GM21723 (cell line): ENCODE results near the gene GATAD2A.
"Not testable (repeated sequence)": the region's sequence is repeated elsewhere in the genome, so short reads cannot be mapped to it uniquely, and the experiment has no call there.

Experiments used
- ATAC-seq: cut with Tn5 transposase; IDR thresholded peaks from one replicate; pipeline ENCODE4 v1.9.1; 2021; ENCODE audit warnings: mild to moderate bottlenecking, moderate library complexity; ENCODE audit not compliant: unreplicated experiment

Gene GATAD2A, protein sequence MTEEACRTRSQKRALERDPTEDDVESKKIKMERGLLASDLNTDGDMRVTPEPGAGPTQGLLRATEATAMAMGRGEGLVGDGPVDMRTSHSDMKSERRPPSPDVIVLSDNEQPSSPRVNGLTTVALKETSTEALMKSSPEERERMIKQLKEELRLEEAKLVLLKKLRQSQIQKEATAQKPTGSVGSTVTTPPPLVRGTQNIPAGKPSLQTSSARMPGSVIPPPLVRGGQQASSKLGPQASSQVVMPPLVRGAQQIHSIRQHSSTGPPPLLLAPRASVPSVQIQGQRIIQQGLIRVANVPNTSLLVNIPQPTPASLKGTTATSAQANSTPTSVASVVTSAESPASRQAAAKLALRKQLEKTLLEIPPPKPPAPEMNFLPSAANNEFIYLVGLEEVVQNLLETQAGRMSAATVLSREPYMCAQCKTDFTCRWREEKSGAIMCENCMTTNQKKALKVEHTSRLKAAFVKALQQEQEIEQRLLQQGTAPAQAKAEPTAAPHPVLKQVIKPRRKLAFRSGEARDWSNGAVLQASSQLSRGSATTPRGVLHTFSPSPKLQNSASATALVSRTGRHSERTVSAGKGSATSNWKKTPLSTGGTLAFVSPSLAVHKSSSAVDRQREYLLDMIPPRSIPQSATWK

DNA sequence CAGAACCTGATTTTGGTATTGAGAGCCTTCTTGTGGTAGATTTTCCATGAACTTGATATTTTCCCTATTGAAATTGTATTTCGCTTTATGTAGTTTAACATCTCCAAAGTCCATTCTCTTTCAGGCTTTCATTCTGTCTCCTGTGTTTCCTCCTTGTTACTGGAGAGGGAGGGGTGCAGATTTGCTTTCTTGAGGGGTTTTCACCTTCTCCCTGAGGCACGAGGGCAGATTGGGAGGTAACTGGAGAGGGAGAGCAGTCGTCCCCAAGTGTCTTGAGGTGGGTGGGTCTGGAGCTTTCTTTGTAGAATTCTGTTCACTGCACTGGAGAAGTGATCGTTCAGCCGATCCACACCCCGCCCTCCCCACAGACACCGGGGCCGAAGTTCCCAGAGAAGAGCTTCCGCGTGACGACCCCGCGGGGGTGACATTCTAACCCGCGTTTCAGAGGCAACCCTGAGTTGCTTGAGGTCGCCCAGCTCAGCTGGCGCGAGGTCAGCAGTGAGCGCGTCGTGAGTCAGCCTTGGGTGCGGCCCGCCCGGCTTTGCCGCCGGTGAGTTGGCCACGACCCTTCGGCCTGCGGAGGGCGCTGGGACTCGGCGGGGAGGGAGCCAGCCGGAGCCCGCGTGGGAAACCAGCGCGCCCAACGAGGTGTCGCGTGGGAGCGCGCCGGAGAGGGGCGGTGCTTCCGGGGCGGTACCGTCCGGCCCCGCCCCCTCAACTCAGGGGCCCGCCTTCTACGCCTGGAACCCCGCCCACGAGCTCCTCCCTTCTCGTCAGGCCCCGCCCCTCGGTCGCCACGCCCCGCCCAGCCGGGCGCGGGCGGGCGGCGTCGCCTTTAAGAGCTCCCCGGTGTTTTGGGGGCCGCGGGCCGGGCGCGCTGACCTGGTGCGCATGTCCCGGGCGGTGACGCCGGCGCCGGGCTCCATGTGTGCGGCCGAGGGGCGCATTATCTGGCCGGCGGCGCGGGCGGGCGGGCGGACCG, at the start of gene GATAD2A:
TSS of gene GATAD2A (plus strand) at position 797 of the 982 bp plus-strand sequence. CDS start 59,671 bp downstream, outside the sequence.
- ATAC-seq = peak; percentile 63

DNA sequence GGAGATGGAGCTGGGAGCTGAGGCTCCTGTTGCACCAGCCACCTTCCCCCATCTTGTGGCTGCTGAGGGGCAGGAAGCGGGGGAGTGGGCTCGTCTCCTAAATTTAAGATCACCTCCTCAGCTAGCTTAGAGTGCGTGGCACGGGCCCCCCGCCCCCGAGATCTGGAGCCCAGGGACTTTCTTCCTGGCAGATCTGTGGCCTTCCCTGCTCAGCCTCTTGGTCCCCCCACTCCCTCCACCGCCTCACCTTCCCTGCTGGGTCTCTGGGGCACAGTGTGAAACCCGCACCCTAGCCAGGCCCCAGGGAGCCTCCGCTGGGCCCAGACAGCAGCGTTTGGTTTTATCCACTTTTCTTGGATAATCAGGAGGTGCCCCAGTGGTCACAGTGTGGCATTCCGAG, 49.0 kb upstream of the GATAD2A start:
- no peak for ATAC-seq

DNA sequence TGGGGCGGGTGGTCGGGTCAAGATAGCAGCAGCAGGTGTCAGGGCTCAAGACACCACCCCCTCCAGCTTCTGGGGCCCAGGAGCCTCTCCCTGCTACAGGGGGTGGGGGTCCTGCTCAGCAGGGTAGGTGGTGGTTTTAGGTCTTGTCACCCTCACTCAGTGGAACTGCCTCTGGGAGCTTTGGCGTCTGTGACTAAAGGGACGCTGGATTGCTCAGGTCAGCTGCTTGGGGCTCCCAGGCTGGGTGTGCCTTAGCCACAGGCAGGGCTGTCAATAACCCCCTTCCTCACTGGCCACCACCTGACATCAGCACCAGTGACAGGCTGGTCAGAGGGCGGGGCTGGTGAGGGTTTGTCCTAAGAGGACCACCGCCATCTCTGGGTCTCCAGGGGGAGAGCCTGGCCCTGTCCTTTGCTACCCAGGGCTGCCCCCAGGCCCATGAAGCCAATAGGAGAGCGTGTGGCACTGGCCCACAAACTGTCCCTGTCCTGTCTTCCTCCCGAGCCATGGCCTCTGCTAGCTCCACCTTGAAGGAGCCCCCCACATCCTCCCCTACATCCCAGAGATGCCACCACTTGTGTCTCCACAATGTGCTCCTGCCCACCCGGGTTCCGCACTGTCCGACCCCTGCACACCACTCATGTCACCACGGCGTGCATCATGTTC, 48.4 kb upstream of the GATAD2A start:
- no peak for ATAC-seq

DNA sequence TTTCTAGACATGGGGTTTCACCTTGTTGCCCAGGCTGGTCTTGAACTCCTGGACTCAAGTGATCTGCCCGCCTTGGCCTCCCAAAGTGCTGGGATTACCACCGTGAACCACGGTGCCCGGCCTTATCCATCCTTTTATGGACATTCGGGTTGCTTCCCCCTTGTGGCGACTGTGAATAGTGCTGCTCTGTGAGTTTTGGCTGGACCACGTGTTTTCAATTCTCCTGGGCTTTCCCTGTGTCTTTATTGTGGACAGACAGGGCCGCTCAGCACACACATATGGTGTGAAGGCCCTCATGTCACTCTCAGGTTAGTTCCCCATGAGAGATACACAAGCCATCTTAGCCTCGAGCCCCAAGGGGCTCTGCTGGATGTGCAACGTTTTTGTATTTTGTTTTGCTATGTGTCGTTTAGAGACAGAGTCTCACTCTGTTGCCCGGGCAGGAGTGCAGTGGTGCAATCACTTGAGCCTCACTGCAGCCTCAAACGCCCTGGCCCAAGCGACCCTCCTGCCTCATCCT, 44.3 kb upstream of the GATAD2A start:
- ATAC-seq = peak; percentile 70

DNA sequence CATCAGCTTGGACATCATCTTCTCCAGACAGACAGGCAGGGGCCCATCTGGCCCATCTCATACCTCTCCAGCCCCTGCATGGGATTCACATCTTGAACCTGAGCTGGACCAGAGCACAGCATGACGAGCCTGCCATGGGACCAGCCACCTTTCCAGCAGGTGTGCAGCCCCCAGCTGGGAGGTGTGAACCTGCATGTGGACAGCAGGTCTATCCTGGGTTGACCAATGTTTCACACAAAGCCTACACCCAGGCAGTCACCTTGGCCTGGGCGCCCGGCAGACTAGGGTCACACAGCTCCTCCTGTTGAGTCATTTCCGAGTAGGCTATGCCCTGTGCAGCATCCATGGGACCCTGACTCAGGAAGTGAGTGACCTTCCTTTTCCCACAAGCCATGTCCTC, 43.4 kb upstream of the GATAD2A start:
- no peak for ATAC-seq

DNA sequence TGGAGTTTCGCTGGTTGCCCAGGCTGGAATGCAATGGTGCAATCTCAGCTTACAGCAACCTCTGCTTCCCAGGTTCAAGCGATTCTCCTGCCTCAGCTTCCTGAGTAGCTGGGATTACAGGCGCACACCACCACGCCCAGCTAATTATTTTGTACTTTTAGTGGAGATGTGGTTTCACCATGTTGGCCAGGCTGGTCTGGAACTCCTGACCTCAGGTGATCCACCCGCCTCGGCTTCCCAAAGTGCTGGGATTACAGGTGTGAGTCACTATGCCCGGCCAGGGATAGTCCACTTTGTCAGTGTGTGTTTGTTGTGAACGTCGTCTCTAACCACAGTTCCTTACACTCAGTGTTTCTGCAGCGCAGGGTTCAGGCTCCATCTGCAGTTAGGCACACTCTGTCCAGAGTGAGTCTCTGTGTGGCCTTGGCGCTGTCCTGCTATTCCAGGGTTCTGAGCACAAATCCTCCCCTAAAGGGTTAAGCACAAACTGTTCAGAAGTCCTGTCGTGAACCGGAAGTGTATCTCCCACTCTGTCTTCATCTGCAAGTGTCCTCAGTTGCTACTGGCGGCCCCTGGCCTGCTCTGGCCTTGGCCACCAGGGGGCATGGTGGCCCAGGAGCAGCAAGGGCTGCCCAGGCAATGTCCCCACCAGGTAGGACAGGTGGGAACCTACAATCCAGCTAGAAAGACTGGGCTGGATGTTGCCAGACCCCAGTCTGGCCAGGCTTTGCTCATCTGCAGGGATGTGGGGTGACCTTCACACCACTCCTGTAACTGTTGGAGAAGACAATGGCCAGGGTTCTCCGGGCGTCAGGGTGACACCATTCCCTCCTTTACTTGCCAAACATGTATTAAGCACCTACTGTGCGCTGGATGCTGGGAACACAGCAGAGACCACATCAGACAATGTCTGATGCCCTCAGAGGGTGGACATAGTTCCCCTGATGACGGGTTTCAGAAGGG, 38.8 kb upstream of the GATAD2A start:
- ATAC-seq = peak; percentile 61

DNA sequence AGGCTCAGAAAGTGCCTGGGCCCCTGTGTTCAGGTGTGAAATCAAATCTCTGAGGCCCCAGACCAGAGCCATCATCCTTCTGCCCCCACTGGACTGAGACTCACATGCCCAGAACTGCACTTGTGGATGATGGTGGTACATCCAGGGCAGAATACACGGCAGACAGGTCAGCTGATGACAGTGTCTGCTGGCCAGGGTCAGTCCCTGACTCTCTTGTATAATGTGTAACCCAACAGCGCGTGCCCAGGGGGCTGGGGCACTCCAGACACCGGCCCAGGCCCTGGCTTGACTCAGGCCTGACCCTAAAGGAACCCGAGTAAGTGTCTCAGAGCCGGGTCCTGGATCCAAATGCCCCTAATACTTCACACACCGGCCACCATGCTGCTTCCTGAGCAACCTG, 37.4 kb upstream of the GATAD2A start:
- ATAC-seq = no peak

DNA sequence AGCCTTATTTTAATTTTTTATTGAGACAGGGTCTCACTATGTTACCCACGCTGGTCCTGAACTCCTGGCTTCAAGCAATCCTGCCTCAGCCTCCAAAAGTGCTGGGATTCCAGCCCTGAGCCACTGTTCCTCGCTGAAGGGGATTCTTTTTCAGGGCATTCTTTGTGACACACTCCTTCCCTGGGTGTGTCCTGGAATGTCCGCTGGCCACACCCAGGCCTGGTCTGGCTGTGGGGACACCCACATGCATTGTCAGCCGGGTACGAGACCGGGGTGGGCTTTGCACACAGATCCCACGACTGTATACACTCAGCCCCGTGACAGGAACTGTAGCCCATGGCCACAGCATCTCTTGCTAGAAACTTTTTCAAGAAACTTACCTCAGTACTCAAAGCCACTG, 34.4 kb upstream of the GATAD2A start:
- ATAC-seq = no peak

DNA sequence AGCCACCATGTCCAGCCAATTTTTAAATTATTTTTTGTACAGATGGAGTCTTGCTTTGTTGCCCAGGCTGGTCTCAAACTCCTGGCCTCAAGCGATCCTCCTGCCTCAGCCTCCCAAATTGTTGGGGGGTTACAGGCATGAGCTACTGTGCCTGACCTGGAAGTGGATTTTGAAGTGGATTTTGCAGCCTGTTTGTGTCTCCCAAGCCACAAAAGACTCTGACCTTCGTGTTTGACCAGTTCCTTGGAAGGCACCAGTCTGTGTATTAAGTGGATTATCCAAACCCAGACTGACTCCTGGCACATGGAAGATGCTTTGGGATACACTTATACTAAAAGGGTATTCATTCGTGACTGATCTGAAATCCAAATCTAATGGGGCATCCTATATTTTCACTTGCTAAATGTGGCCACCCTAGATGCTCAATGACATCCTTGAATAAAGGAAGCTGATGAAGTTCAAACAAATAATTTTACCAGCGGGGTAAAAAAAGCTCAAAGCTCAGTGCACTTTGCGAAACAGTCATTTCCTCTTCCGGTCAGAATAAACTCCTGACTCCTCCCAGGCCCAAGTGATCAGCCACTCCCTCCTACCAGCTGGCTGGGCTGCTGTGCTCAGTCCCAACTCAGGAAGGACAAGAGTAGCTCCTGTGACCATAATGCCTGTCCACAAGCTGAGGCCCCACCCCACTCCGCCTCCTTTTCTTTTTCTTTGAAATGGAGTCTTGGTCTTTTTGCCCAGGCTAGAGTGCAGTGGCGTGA, 32.6 kb upstream of the GATAD2A start:
- ATAC-seq = peak; percentile 81

DNA sequence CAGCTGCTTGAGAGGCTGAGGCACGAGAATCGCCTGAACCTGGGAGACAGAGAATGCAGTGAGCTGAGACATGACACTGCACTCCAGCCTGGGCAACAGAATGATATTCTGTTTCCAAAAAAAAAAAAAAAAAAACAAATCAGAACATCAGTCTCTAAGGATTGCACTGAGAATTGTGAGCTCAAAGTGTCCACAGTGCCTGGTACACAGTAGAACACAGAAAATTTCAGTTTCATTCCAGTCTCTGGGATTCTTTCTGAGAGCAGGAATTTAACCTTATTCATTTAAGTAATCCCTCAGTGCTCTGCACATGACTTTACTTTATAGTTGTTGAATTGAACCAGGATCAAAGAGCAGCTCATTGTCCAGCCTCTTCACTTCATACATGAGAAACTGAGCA, 25.9 kb upstream of the GATAD2A start:
- no peak for ATAC-seq

DNA sequence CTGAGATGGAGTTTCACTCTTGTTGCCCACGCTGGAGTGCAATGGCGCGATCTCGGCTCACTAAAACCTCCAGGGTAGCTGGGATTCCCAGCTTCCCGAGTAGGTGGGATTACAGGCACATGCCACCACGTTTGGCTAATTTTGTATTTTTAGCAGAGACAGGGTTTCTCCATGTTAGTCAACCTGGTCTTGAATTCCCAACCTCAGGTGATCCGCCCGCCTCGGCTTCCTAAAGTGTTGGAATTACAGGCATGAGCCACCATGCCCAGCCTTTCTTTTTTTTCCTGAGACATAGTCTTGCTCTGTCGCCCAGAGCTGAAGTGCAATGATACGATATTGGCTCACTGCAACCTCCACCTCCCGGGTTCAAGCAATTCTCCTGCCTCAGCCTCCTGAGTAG, 25.2 kb upstream of the GATAD2A start:
- not testable (repeated sequence) for ATAC-seq

DNA sequence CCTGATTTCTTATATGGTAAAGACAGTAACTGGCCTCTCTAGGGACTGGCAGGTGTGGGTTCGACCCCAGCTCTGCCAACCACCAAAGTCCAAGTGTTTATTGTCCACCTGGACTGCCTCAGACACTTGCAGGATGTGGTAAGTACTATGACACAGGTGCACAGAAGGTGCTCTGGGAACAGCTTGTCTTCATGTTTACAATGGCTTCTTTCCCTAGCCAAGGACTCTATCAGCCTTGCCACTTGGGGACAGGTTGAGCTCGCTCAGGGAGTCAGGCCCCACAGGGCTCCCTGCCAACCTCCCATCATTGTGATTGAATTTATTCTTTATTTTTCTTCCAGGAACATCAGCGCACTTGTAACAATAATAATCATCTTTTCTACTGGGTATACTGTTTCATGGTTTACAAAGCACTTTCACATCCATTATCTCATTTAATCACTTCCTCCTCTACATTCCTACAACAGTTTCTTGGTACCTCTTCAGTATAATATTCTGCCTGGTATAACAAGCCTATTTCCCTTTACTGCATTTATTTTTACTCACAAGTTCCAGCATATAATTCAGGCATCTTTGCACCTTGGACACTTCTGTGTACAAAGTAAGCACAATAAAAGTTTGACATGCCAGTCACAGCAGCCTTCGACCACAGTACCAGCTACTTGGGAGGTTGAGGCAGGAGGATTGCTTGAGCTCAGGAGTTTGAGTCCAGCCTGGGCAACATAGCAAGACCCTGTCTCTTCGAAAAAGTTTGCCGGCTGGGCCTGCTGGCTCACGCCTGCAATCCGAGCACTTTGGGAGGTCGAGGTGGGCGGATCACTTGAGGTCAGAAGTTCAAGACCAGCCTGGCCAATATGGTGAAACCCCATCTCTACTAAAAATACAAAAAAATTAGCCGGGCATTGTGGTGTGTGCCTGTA, 24.2 kb upstream of the GATAD2A start:
- ATAC-seq = no peak

DNA sequence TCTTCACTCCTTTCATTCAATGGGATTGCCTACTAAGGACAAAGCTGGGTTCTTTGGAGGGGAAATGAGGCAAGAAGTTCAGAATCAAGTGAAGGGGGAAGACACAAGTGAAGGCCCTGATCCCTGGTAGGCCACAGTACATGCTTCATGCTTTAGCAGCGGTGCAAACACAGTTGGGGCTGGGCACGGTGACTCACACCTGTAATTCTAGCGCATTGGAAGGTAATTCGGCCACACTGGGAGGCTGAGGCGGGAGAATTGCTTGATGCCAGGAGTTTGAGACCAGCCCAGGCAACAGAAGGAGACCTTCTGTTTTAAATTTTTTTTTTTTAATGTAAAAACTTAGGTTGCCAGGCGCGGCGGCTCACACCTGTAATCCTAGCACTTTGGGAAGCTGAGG, 23.4 kb upstream of the GATAD2A start:
- no peak for ATAC-seq

DNA sequence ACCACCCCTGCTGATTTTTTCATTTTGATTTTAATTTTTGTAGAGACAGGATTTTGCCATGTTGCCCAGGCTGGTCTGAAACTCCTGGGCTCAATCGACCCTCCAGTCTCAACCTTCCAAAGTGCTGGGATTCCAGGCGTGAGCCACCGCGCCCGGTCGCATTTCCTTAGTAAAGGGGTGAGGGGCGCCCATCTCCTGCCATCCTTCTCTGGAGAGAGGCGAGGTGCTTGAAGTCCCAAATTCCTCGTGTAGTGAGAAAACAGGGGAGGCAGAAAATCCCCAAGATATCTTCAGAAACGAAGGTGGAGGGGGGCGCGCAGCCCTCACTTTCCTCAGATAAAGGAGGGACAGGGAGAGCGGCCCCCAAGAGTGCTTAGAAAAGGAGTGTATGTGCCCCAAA, 21.0 kb upstream of the GATAD2A start:
- no peak for ATAC-seq

DNA sequence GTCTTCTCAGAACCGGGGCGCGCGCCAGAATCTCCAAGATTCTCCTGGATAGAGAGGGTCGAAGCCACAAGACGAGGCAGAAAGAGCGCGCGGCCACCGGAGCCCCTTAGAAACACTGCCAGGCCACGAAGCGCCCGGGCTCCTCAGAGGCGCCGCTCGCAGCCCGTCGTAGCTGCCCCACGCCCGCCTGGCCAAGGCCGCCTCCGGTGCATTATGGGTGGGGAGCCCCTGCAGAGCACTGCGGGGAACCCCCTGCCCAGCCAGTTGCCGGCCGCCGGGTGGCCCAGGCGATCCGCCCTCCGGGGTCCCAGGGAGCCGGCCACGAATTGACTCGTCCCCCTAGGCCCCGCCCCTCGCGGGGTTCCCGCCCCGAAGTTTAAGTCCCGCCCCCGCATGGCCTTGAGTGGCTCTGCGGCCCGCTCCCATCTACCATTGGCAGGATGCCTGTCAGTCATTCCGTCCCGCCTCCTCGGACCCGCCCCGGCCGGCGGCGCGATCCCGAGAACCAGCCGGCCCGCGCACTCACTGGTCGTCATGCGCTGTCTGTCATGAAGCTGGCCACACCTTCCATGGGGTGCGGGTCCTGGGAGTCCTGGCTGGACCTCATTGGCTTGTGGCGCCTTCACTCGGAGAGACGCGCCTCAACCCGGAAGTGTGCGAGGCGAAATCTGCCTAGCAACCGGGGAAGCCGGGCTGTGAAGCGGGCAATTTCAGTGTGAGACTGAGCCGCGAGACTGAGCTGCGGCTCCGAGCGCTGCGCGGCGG, 20.2 kb upstream of the GATAD2A start:
- peak; percentile 91 for ATAC-seq

DNA sequence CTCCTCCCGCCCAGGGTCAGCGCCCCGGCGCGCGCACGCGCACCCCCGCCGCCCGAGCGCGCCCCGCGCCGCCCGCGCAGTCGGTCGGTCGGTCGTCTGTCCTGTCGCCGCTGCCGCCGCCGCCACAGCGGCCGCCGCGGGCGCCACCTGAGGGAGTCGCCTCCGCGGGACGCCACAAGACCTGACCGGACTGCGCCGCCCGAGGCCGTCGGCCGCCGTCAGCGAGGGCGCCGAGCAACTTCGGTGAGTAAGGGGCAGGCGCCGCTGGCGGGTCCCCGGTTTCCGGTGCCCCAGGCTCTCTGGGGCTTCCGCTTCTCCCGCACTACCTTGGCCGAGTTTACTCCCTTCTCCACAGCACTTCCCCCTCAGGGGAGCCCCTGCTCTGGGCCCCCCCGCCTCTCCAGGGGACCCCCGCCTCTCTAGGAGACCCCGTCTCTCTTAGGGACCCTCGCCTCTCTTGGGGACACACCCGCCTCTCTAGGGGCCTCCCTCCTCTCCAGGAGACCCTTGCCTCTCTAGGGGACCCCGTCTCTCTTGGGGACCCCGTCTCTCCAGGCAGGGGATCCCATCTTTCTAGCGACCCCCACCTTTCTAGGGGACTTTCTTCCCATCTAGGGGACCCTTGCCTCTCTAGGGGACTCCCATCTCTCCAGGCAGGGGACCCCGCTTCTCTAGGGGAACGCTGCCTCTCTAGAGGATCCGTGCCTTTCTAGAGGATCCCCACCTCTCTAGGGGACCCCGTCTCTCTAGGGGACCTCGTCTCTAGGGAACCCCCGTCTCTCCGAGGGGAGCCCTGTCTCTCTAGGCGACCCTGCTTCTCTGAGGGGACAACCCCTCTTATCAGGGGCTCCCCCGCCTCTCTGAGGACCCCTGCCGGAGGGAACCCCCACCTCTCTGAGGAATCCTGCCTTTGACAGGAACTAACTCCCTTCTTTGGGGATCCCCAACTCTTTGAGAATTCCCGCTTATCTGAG, 19.3 kb upstream of the GATAD2A start:
- peak; percentile 18 for ATAC-seq
